Measurements from ENCODE around the gene BUD23.

DNA sequence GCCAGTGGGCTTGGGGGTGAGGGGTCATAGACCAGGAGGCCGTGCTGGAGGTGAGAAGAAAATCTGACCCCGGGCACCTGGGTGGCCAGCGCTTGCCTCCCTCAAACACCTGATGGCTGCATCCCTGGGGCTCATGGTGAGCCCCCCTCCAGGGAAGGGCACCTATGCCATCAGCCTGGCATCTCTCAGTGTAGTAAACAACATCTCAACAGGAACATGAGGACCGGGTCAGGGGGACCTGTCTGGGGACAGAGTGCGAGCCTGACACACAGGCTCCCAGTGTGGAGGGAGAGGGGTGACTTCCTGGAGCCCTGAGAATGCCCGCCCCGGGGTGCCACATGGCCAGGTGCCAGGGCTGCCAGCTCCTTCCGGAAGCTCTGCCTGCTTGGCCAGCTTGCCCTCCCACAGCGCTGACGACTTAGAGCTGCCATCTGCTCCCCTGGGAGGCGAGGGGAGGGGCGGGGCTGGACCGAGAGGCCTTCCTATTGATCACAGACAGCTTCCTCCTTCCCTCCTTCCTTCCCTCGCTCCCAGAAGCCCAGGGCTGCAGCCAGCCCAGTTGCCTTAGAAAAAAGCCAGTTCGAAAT, 23.7 kb downstream of the BUD23 start:
- TF ChIP-seq, protein P1, sequence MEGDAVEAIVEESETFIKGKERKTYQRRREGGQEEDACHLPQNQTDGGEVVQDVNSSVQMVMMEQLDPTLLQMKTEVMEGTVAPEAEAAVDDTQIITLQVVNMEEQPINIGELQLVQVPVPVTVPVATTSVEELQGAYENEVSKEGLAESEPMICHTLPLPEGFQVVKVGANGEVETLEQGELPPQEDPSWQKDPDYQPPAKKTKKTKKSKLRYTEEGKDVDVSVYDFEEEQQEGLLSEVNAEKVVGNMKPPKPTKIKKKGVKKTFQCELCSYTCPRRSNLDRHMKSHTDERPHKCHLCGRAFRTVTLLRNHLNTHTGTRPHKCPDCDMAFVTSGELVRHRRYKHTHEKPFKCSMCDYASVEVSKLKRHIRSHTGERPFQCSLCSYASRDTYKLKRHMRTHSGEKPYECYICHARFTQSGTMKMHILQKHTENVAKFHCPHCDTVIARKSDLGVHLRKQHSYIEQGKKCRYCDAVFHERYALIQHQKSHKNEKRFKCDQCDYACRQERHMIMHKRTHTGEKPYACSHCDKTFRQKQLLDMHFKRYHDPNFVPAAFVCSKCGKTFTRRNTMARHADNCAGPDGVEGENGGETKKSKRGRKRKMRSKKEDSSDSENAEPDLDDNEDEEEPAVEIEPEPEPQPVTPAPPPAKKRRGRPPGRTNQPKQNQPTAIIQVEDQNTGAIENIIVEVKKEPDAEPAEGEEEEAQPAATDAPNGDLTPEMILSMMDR (IDR thresholded peaks at IDR 0.05), result no peak
- TF ChIP-seq SIN3A (IDR thresholded peaks at IDR 0.05; ENCODE audit: borderline replicate concordance, insufficient read depth, low read depth, low read length), result no peak
- TF ChIP-seq POLR2AphosphoS5 (IDR thresholded peaks at IDR 0.05; ENCODE audit: low read depth, low read length), result no peak; the same call in 1 of the 2 replicates
- TF ChIP-seq, protein P2, sequence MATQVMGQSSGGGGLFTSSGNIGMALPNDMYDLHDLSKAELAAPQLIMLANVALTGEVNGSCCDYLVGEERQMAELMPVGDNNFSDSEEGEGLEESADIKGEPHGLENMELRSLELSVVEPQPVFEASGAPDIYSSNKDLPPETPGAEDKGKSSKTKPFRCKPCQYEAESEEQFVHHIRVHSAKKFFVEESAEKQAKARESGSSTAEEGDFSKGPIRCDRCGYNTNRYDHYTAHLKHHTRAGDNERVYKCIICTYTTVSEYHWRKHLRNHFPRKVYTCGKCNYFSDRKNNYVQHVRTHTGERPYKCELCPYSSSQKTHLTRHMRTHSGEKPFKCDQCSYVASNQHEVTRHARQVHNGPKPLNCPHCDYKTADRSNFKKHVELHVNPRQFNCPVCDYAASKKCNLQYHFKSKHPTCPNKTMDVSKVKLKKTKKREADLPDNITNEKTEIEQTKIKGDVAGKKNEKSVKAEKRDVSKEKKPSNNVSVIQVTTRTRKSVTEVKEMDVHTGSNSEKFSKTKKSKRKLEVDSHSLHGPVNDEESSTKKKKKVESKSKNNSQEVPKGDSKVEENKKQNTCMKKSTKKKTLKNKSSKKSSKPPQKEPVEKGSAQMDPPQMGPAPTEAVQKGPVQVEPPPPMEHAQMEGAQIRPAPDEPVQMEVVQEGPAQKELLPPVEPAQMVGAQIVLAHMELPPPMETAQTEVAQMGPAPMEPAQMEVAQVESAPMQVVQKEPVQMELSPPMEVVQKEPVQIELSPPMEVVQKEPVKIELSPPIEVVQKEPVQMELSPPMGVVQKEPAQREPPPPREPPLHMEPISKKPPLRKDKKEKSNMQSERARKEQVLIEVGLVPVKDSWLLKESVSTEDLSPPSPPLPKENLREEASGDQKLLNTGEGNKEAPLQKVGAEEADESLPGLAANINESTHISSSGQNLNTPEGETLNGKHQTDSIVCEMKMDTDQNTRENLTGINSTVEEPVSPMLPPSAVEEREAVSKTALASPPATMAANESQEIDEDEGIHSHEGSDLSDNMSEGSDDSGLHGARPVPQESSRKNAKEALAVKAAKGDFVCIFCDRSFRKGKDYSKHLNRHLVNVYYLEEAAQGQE (IDR thresholded peaks at IDR 0.05; ENCODE audit: insufficient read depth in 1 of 2, low read depth in 2 of 2, low read length in 1 of 2), result no peak
- no peak for TF ChIP-seq TCF7L2 (IDR thresholded peaks at IDR 0.05; ENCODE audit: low read depth, low read length)

Data from Panc1 (cell line).